ENCODE results near the gene SIPA1L3.

Gene SIPA1L3

DNA sequence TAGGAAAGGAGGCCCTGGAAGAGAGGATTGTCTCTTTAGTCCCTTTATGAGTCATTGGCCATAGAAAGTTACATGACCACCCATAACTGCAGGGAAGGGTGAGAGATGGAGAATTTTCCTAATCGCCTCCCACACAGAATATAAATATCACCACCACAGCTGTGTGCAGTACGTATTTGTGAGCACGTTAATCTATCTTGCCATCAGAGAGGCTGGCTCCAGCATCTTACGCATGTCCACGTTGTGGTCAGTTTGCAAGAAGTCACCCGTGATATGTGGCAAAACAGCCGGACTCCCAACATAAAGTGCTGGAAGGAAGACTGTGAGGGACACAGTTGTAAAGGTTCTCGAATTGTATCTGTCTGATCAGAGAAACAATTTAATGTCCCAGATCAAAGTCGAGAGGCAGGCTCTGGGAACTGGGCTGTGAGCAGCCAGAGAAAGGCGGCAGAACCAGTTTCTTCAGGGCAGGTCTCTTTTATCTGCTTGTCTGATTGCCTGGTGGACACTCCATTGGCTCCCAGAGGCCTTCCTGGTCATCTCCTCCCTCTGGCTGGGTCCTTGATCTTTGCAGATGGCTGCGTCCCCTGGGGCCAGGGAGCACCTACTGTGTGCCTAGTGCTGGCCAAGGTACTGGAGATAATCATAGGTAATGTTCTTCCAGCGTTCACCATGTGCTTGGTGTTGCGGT, 74.9 kb downstream of the SIPA1L3 start:
- Histone ChIP-seq H3F3A (ENCODE audit: insufficient read depth) (peaks cover 69% of the 10 kb centered on the region), H3K27me3 (ENCODE audit: low read length) (no peaks in the 10 kb centered on the region), H3K36me3 (ENCODE audit: low read length) (no peaks in the 10 kb centered on the region), H3K9ac (ENCODE audit: low read length) (no peak overlapping the region), H3K4me2 (ENCODE audit: low read depth, low read length, poor library complexity, severe bottlenecking) (no peak overlapping the region), H3K27ac (ENCODE audit: low read depth, low read length) (peak overlapping the region; percentile 95; the same call in 1 of the 2 replicates), H3K79me2 (ENCODE audit: insufficient read depth, low read length) (peaks cover 84% of the 10 kb centered on the region), H3K9me2 (replicated peaks; ENCODE audit: insufficient read depth, low read length) (no peaks in the 10 kb centered on the region), H3K9me3 (ENCODE audit: insufficient read depth, low read length) (no peaks in the 10 kb centered on the region), H3K4me3 (ENCODE audit: insufficient read depth, low read length, poor library complexity, severe bottlenecking) (no peak overlapping the region), H4K20me1 (ENCODE audit: low read depth, low read length) (no peaks in the 10 kb centered on the region), H2AFZ (ENCODE audit: low read depth, low read length, severe bottlenecking) (no peak overlapping the region)
- TF ChIP-seq, protein P1, sequence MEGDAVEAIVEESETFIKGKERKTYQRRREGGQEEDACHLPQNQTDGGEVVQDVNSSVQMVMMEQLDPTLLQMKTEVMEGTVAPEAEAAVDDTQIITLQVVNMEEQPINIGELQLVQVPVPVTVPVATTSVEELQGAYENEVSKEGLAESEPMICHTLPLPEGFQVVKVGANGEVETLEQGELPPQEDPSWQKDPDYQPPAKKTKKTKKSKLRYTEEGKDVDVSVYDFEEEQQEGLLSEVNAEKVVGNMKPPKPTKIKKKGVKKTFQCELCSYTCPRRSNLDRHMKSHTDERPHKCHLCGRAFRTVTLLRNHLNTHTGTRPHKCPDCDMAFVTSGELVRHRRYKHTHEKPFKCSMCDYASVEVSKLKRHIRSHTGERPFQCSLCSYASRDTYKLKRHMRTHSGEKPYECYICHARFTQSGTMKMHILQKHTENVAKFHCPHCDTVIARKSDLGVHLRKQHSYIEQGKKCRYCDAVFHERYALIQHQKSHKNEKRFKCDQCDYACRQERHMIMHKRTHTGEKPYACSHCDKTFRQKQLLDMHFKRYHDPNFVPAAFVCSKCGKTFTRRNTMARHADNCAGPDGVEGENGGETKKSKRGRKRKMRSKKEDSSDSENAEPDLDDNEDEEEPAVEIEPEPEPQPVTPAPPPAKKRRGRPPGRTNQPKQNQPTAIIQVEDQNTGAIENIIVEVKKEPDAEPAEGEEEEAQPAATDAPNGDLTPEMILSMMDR (IDR thresholded peaks at IDR 0.05; ENCODE audit: insufficient read depth, low read length, poor library complexity, severe bottlenecking) = no peak
- no peak for TF ChIP-seq EZH2phosphoT487 (conservative IDR thresholded peaks at IDR 0.05; ENCODE audit: low read length)

DNA sequence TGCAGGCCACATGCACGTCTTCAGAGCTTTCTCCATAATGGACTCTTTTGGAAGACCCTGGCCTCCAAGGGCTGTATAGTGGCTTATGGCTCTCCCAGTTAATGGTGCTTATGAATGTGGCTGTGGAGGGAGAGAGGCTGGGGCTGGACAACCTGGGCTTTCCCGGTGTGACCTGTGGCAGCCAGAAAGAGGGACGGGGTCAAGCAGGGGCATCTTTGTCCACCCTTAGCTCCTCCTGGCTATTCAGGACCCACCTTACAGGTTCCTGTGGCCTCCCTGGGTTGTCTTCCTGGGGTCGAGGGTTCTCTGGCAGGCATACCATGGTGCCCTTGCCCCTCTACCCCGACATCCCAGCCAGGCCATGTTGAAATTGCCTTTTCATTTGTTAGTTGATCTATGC, 75.6 kb downstream of the SIPA1L3 start:
- Histone ChIP-seq H3K36me3 (ENCODE audit: low read length) (no peaks in the 10 kb centered on the region), H4K20me1 (ENCODE audit: low read depth, low read length) (no peaks in the 10 kb centered on the region), H3K4me2 (ENCODE audit: low read depth, low read length, poor library complexity, severe bottlenecking) (no peak overlapping the region), H3F3A (ENCODE audit: insufficient read depth) (peaks cover 63% of the 10 kb centered on the region), H3K27ac (ENCODE audit: low read depth, low read length) (peak overlapping the region; percentile 42), H3K9me2 (replicated peaks; ENCODE audit: insufficient read depth, low read length) (no peaks in the 10 kb centered on the region), H2AFZ (ENCODE audit: low read depth, low read length, severe bottlenecking) (no peak overlapping the region), H3K9ac (ENCODE audit: low read length) (no peak overlapping the region), H3K27me3 (ENCODE audit: low read length) (no peaks in the 10 kb centered on the region), H3K9me3 (ENCODE audit: insufficient read depth, low read length) (no peaks in the 10 kb centered on the region), H3K4me3 (ENCODE audit: insufficient read depth, low read length, poor library complexity, severe bottlenecking) (no peak overlapping the region), H3K79me2 (ENCODE audit: insufficient read depth, low read length) (peaks cover 85% of the 10 kb centered on the region)
- TF ChIP-seq EZH2phosphoT487 (conservative IDR thresholded peaks at IDR 0.05; ENCODE audit: low read length) = no peak
- TF ChIP-seq, protein P1 (IDR thresholded peaks at IDR 0.05; ENCODE audit: insufficient read depth, low read length, poor library complexity, severe bottlenecking) = no peak

DNA sequence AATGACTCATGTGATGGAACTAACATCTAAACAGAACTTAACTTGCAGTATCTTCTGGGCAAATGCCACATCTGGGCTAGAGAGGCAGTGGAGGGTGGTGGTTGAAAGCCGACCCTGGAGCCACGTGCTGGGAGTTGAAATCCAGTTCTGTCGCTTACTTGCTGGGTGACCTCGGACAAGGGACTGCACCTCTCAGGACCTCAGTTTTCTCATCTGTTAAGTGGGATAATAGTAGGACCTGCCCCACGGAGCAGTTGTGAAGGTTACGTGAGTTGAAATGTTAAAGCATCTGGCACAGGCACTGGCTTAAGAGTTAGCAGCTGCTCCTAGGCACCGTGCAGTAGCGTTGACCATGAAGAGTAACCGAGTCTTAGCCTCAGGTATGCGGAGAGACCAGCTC, 76.1 kb downstream of the SIPA1L3 start:
- H3K79me2 ChIP-seq (ENCODE audit: insufficient read depth, low read length) = peaks cover 86% of the 10 kb centered on the region

More for the DNA sequence above, 76.1 kb downstream of the SIPA1L3 start:
- H3F3A ChIP-seq (ENCODE audit: insufficient read depth) = peaks cover 58% of the 10 kb centered on the region
- H3K27me3 ChIP-seq (ENCODE audit: low read length) = no peaks in the 10 kb centered on the region
- no peak overlapping the region for H3K4me2 ChIP-seq (ENCODE audit: low read depth, low read length, poor library complexity, severe bottlenecking)
- no peaks in the 10 kb centered on the region for H4K20me1 ChIP-seq (ENCODE audit: low read depth, low read length)
- H3K36me3 ChIP-seq (ENCODE audit: low read length) = no peaks in the 10 kb centered on the region
- H2AFZ ChIP-seq (ENCODE audit: low read depth, low read length, severe bottlenecking) = no peak overlapping the region
- TF ChIP-seq, protein P1 (IDR thresholded peaks at IDR 0.05; ENCODE audit: insufficient read depth, low read length, poor library complexity, severe bottlenecking) = no peak
- TF ChIP-seq EZH2phosphoT487 (conservative IDR thresholded peaks at IDR 0.05; ENCODE audit: low read length) = no peak
- H3K9ac ChIP-seq (ENCODE audit: low read length) = no peak overlapping the region
- peak overlapping the region; percentile 92 for H3K27ac ChIP-seq (ENCODE audit: low read depth, low read length)
- H3K4me3 ChIP-seq (ENCODE audit: insufficient read depth, low read length, poor library complexity, severe bottlenecking) = no peak overlapping the region
- H3K9me2 ChIP-seq (replicated peaks; ENCODE audit: insufficient read depth, low read length) = no peaks in the 10 kb centered on the region
- no peaks in the 10 kb centered on the region for H3K9me3 ChIP-seq (ENCODE audit: insufficient read depth, low read length)

Data from SU-DHL-6 (cell line).